Mammary epithelial cell (primary cell): ENCODE results near the gene NXF2.

Experiments
- CTCF ChIP-seq, 2 donors: IDR thresholded peaks in 1 of 2; conservative IDR thresholded peaks in 1 of 2; 2 replicates each; pipeline ENCODE4 v1.5.1; 2011 to 2012; ENCODE audit warnings: inconsistent platforms in 2 of 2, low read length in 2 of 2, mild to moderate bottlenecking in 2 of 2, control low read depth in 1 of 2, low read depth in 1 of 2; ENCODE audit not compliant: insufficient read depth in 1 of 2; ENCODE audit errors: extremely low read depth in 1 of 2
- EZH2 ChIP-seq: IDR thresholded peaks from 2 replicates; pipeline ENCODE4 v1.6.1; 2012; ENCODE audit warnings: low read length, inconsistent platforms, borderline replicate concordance

DNA sequence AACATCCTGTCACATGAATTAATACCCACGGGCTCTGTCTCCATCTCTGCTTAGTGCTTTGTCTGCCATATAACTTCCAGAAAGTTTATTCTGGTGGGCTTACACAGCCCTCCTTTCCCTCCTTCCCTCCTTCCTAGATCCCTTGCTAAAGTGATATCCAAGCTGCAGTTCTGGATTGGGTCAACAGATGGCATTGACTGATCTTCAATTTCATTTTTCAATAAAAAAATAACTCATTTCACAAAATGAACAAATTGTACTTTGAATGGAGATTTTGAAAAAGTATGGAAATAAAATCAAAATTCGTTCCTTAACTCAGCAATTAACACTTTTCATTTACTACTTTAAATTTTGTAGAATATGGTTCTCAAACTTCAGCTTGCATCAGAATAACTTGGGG lies 94.9 kb downstream of the NXF2 start:
- no peak for TF ChIP-seq EZH2
- peak in 1 of 2 donors; percentile 29 for TF ChIP-seq CTCF (conservative IDR thresholded peaks at IDR 0.05 in 1 of 2, IDR thresholded peaks at IDR 0.05 in 1 of 2; ENCODE audit: extremely low read depth in 1 of 2, insufficient read depth in 1 of 2, low read depth in 1 of 2, low read length in 2 of 2)
